ENCODE measurements around the gene METTL6. TPM values are rescaled to one million over a fixed set of nuclear protein-coding genes. Genes with fewer than 3 reads are reported as not detected.

The METTL6 gene
- total RNA-seq = 10 to 100 TPM; 14.7 to 16.1 TPM
- 10 to 100 TPM; 30.2 to 37.3 (median 32.5) TPM for polyA plus RNA-seq (ENCODE audit: insufficient read length in 6 of 6)
- long read RNA-seq, donor 1, partial matches to known transcripts = 0 of 3 reads
- long read RNA-seq, donor 1, other reads (novel, unspliced or antisense) = 0 of 3 reads
- long read RNA-seq, donor 2 = 0 reads
- long read RNA-seq, donor 3, partial matches to known transcripts = 5 of 6 reads
- long read RNA-seq, donor 3, other reads (novel, unspliced or antisense) = 0 of 6 reads
- long read RNA-seq, donor 4, full-length matches to known transcripts = 3 of 7 reads
- long read RNA-seq, donor 4, partial matches to known transcripts = 0 of 7 reads
- long read RNA-seq, donor 4, other reads (novel, unspliced or antisense) = 4 of 7 reads
- long read RNA-seq, donor 5, full-length matches to known transcripts = 5 of 5 reads
- long read RNA-seq, donor 5, partial matches to known transcripts = 0 of 5 reads
- long read RNA-seq, donor 5, other reads (novel, unspliced or antisense) = 0 of 5 reads
- long read RNA-seq, donor 6, partial matches to known transcripts = 0 of 2 reads
- long read RNA-seq, donor 6, other reads (novel, unspliced or antisense) = 0 of 2 reads
- long read RNA-seq, donor 7, partial matches to known transcripts = 0 of 1 reads
- long read RNA-seq, donor 7, other reads (novel, unspliced or antisense) = 0 of 1 reads
- long read RNA-seq, donor 8, partial matches to known transcripts = 0 of 1 reads
- long read RNA-seq, donor 8, other reads (novel, unspliced or antisense) = 0 of 1 reads
- long read RNA-seq, donor 9 = 0 reads
- long read RNA-seq, donor 10, partial matches to known transcripts = 1 of 10 reads
- long read RNA-seq, donor 10, other reads (novel, unspliced or antisense) = 4 of 10 reads
- long read RNA-seq, donor 11, full-length matches to known transcripts = 8 of 8 reads
- long read RNA-seq, donor 11, partial matches to known transcripts = 0 of 8 reads
- long read RNA-seq, donor 11, other reads (novel, unspliced or antisense) = 0 of 8 reads
- long read RNA-seq, donor 12 = 0 reads

- Histone ChIP-seq H3K4me1 (peaks cover 7 to 57% of the 10 kb centered on the region in 2 donors), H3K27ac (peak within 1 kb of the TSS; percentile 37 to 88), H3K27me3 (no peaks in the 10 kb centered on the region), H3K36me3 (peaks cover 0 to 46% of the 10 kb centered on the region in 2 donors), H3K9me3 (no peaks in the 10 kb centered on the region), H3K4me3 (peak within 1 kb of the TSS; percentile 81 to 94)
- ATAC-seq = peak; percentile 96
- peak in 1 of 2 donors; percentile 14 for TF ChIP-seq CTCF (IDR thresholded peaks at IDR 0.05)
- intact Hi-C loops (cut with DNase I) = loop anchor here in 1 of 2 donors (10.0 kb wide), 1 partner anchor 127 kb away; no protein-coding TSS in a partner anchor
- DNase-seq = peak; percentile 75 to 94 (median 86)
Measured at GRCh38 chr3:15427182-15427880, at the start of gene METTL6, which contains the start of gene EAF1. Gene METTL6 (minus strand): TSS chr3:15427544. CDS start chr3:15426511, 1,033 bp downstream. Gene EAF1 (plus strand): TSS chr3:15427598. CDS start chr3:15427780, 182 bp downstream.

- ATAC-seq (no peak), DNase-seq (no peak)
- Histone ChIP-seq H3K4me1 (peaks cover 0 to 4% of the 10 kb centered on the region in 2 donors), H3K27ac (no peak overlapping the region), H3K4me3 (no peak overlapping the region), H3K27me3 (no peaks in the 10 kb centered on the region), H3K36me3 (no peaks in the 10 kb centered on the region), H3K9me3 (peaks cover 0 to 2% of the 10 kb centered on the region in 2 donors)
- intact Hi-C loops (cut with DNase I) = no loop called here
- TF ChIP-seq CTCF (IDR thresholded peaks at IDR 0.05) = no peak
Measured at GRCh38 chr3:15476378-15476777, 49.0 kb upstream of the METTL6 start.

- no peak for ATAC-seq
- Histone ChIP-seq H3K9me3 (no peaks in the 10 kb centered on the region), H3K36me3 (no peaks in the 10 kb centered on the region), H3K27ac (no peak overlapping the region), H3K27me3 (no peaks in the 10 kb centered on the region), H3K4me3 (no peak overlapping the region), H3K4me1 (peaks cover 0 to 4% of the 10 kb centered on the region in 2 donors)
- DNase-seq = no peak
- TF ChIP-seq CTCF (IDR thresholded peaks at IDR 0.05) = no peak
- intact Hi-C loops (cut with DNase I) = no loop called here
Measured at GRCh38 chr3:15475161-15475560, 47.8 kb upstream of the METTL6 start.

- H3K27ac ChIP-seq = no peak overlapping the region
- ATAC-seq (no peak), DNase-seq (no peak)
- no peak overlapping the region for H3K4me3 ChIP-seq
- no peaks in the 10 kb centered on the region for H3K36me3 ChIP-seq
- H3K27me3 ChIP-seq = no peaks in the 10 kb centered on the region
- TF ChIP-seq CTCF (IDR thresholded peaks at IDR 0.05) = no peak
- intact Hi-C loops (cut with DNase I) = no loop called here
- H3K9me3 ChIP-seq = no peaks in the 10 kb centered on the region
- no peaks in the 10 kb centered on the region for H3K4me1 ChIP-seq
Measured at GRCh38 chr3:15471861-15472260, 44.5 kb upstream of the METTL6 start.

All from left lung (tissue), 14 donors.